GM18519 (cell line): Measurements from ENCODE around the gene CACNA1E.
"Not testable (repeated sequence)": the region's sequence is repeated elsewhere in the genome, so short reads cannot be mapped to it uniquely, and the experiment has no call there.

Source experiments
- ATAC-seq: cut with Tn5 transposase; IDR thresholded peaks from one replicate; pipeline ENCODE4 v1.9.1; 2021; ENCODE audit warnings: mild to moderate bottlenecking, moderate library complexity; ENCODE audit not compliant: unreplicated experiment, low FRiP score

CACNA1E gene

GRCh38 chr1:181514298-181515290 lies 31.3 kb downstream of the CACNA1E start:
- peak; percentile 38 for ATAC-seq

DNA sequence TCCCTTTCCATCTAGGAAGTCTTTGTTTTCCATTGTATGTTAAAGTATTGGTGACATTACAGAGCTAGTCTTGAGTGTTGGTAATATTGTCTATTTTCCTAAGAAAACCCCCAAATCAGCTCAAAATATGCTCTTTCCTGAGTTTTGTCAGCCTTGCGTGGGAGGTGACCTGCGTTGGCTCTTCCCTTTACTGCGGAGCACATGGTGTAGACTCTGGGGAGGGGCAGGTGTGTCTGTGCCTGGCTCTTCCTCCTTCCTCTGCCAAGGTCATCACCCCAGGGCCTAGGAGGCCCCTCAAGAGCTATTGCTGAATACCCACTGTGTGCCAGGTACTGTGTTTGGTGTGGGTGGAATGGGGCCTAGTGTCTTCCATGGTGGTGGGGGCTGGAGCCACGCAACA lies 33.4 kb downstream of the CACNA1E start:
- no peak for ATAC-seq

DNA sequence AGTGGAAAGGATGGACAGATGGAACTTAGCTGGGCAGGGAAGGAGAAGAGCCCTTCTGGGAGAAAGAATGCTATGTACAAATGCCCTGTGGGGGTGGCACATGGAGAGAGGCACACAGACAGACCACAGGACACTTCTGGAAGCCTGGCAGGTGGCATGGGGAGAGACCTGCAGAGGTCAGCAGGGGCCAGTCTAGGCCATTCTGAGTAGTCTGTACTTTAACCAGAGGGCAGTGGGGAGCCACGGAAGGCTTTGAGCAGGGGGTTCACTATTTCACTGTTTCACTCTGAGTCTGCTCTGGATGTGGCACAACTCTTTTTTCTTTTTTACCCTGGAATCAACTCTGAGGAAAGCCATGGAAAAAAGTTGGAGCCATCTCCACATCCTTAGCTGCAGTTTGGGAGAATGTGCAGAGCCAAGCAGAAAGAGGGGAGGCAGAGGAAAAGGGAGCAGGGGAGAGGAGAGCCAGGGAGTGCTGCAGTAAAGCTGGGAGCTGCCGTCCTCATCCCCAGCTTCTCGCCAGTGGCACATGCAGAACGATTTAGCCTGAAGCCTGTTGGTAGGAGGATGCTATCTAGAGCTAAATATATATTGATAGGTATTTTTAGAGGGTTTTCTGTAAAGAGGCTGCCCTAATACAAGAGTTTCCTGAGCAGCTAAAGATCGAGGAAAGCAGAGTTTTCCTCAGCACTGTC lies 34.0 kb downstream of the CACNA1E start:
- no peak for ATAC-seq

DNA sequence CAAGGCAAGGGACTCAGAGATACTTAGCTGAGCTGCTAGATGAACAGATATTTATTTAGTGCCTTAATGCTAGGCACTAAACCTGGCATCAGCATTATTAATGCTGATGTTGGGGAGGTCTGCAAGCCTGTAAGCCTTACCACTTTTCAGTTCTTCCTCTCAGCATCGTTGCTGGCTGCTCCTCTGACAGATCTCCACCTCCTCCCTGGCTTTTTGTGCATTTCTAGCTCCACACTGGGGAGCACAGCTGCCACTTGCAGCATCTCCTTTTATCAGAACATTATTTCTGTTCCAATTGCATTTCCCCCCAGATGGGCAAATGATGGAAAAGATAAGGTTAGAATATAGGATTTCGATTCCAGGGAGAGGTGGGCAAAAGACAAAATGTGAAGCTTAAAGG lies 34.8 kb downstream of the CACNA1E start:
- no peak for ATAC-seq

DNA sequence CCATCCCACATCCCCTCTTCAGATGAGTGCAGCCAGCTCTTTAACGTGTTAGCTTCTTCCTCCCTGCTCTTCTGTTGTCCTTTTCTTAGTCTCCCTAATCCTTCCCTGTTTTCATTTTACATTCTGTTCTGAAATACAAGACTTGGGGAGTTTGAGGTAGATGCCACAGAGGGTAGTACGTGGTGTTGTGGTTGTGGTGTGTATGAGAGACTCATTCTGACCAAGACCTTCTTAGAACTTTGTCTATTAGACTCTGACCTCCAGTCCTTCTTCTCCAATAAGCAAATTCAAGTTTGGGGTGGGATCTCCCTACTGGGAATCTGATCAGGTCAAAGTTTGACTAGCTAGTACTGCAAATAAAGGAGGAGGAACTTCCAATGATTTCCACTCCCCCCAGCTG lies 39.5 kb downstream of the CACNA1E start:
- no peak for ATAC-seq

DNA sequence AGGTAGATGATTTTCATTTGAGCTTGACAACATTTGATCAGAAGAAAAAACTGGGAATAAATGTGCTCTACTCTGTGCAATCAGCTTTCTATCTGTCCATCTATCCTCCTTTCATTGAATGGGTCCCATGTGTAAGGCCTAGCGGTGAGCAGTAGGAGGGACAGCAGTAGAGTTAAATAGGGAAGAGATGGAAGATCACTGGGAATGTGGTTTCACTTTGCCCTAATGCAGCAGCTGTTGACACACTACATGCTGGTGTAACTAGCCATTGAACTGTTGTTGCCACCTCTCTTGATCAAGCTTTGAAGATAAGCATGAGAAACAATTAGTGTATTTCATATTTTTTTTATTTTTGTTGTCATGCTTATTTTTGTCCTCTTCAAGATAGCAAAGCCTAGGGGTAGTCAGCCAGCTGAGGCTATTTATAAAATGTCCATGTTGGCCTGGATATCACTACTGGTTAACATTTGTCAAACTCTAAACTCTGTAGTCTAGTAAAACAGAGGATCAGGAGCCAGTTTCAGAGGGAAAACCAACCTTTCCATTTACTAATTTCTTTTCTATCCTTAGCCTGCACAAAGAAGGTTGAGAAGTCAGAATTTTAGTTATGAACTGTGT lies 41.9 kb downstream of the CACNA1E start:
- no peak for ATAC-seq

DNA sequence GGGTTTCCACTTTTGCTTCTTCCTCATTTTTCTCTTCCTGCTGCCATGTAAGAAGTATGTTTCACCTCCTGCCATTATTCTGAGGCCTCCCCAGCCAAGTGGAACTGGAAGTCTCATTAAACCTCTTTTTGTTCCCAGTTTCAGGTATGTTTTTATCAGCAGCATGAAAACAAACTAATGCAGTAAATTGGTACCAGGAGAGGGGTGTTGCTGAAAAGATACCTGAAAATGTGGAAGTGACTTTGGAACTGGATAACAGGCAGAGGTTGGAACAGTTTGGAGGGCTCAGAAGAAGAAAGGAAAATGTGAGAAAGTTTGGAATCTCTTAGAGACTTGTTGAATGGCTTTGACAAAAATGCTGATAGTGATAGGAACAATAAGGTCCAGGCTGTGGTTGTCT lies 44.9 kb downstream of the CACNA1E start:
- ATAC-seq, result not testable (repeated sequence)

GRCh38 chr1:181531441-181531840 lies 48.1 kb downstream of the CACNA1E start:
- ATAC-seq, result no peak

GRCh38 chr1:181531951-181532600 lies 48.8 kb downstream of the CACNA1E start:
- no peak for ATAC-seq

DNA sequence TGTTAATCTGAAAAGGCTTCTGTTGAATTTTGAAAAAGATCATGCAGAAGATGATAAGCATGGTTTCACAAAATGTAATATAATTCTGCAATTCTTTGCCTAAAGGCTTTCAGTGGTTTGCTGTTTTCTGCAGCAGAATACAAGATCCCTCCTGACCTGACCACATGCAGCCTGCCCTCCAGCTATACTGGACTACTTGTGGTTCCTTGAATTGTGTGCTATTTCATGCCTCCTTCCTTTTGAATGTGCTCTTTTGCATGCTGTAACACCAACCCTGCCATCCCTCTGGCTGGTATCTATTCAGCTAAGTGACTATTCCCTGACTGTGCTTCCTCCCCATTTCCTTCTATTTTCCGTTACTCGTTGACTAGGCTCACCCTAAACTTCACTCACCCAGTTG lies 55.5 kb downstream of the CACNA1E start:
- ATAC-seq, result no peak

- ATAC-seq, result no peak
These were observed 58.1 kb downstream of the CACNA1E start for GRCh38 chr1:181541458-181541857.

DNA sequence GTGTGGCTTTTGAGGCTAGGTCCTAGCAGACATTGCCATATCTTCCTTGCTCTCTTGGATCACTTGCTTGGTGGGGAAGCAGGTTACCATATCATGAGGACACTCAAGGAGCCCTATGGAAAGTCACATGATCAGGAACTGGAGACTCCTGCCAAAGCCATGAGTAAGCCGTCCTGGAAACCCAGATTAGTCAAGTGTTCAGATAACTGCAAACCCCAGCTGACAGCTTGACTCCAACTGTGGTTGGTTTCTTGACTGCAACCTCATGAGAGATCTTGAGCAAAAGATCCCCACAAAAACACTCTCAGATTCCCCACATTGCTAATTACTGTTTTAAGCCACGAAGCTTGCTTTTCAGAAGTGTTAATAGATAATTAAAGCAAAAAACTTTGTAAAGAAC lies 58.6 kb downstream of the CACNA1E start:
- no peak for ATAC-seq

DNA sequence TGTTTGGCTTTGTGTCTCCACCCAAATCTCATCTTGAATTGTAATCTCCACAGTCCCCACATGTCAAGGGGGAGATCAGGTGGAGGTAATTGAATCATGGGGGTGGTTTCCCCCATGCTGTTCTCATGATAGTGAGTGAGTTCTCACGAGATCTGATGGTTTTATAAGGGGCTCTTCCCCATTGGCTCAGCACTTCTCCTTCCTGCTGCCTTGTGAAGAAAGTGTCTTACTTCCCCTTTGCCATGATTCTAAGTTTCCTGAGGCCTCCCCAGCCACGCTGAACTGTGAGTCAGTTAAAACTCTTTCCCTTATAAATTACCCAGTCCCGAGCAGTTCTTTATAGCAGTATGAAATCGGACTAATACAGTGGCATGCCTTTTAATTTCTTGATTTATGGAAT lies 59.1 kb downstream of the CACNA1E start:
- ATAC-seq, result not testable (repeated sequence)

DNA sequence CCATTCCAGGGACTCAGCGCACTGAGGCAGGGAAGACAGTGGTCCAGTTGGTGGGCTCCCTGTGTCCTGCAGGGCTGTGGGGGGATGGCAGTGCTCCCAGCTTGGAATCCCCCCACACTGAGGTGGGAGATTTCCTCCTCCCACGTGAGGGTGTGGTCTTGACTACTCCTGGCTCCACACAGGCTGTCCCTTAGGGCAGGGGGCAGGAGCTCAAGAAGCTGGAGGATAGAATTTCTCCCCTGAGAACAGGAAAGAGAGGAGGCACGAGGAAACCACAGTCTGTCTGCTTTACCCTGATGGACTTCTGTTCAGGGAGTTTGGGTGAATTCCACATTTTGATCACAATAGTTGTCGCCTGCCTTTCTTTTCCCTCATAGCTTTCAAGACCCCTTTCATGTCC lies 62.1 kb downstream of the CACNA1E start:
- ATAC-seq, result no peak

GRCh38 chr1:181548497-181548896 lies 65.2 kb downstream of the CACNA1E start:
- no peak for ATAC-seq

- ATAC-seq, result no peak
These were observed 67.9 kb downstream of the CACNA1E start for GRCh38 chr1:181551249-181551648.

GRCh38 chr1:181551754-181552153 lies 68.4 kb downstream of the CACNA1E start:
- no peak for ATAC-seq

GRCh38 chr1:181554465-181554864 lies 71.1 kb downstream of the CACNA1E start:
- ATAC-seq, result no peak

- no peak for ATAC-seq
These were observed 73.3 kb downstream of the CACNA1E start for GRCh38 chr1:181556631-181557030.

DNA sequence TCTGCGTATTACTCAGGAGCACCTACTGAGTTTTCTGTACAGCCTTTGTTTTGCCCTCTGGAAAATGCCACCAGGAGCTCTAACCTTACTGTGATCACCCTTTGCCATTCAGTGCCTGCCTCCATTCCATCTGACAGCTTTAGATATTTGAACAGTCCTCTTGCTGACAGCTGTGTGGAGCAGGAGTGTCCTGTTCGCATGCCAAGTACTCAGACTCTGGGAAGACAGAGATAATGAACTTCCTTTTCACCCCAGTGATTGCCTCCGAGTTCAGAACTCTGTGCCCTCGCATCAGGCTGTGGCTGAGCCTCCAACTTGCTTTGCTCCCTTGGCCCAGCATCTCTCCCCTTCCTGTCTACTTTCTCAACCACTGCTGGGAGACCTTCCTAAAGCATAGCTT lies 74.0 kb downstream of the CACNA1E start:
- no peak for ATAC-seq

DNA sequence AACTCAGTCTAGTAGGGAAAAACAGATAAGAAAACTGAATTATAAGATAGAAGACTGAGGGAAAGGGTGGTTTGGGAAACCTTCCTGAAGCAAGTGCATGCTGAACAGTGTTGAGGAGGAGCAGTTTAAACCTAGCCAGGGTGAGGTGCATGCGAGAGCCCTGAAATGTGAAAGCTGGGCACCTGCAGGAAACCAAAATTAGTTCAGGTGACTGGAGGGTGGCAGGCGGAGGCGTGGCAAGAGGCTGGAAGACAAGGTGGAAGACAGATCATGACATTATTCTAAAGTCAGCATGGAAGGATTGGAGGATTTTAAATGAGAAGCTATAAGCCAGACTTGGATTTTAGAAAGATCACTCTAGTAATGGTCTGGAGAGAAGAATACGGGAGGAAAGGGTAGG lies 75.1 kb downstream of the CACNA1E start:
- no peak for ATAC-seq
